GM12878 (cell line): ENCODE measurements around the gene CYSRT1. TPM values are rescaled to one million over a fixed set of nuclear protein-coding genes. Genes with fewer than 3 reads are reported as not detected.
A peak's percentile ranks its signal among the peaks of the same experiment; 100 is the strongest.

Source experiments
- ASH2L ChIP-seq: fragments of 300-600, 200-600 bp; sonication (generic); IDR thresholded peaks from 2 replicates; pipeline ENCODE4 v1.6.1; 2017; ENCODE audit warnings: low read depth, mild to moderate bottlenecking, borderline replicate concordance
- CBFB ChIP-seq: IDR thresholded peaks from 2 replicates; pipeline ENCODE4 v1.6.1; 2016; ENCODE audit warnings: antibody characterized with exemption, low read depth
- CHD2 ChIP-seq: IDR thresholded peaks from 2 replicates; pipeline ENCODE4 v1.6.1; 2011; ENCODE audit warnings: low read depth, low read length, improper control_type of control experiment, borderline replicate concordance
- CREM ChIP-seq: IDR thresholded peaks from 2 replicates; pipeline ENCODE4 v1.6.1; 2014; ENCODE audit warnings: antibody characterized with exemption, low read depth
- DPF2 ChIP-seq: fragments of 450-650 bp; IDR thresholded peaks from 2 replicates; pipeline ENCODE4 v1.6.1; 2017; ENCODE audit warnings: mild to moderate bottlenecking
- E2F4 ChIP-seq: IDR thresholded peaks from 2 replicates; pipeline ENCODE4 v1.6.1; 2012; ENCODE audit warnings: low read depth, low read length, improper control_type of control experiment
- FOXM1 ChIP-seq: IDR thresholded peaks from 2 replicates; pipeline ENCODE4 v1.6.1; 2012; ENCODE audit warnings: low read depth, mild to moderate bottlenecking, inconsistent platforms, low read length, moderate library complexity
- HDAC2 ChIP-seq: fragments of 200-600 bp; sonication (generic); IDR thresholded peaks from 2 replicates; pipeline ENCODE4 v1.6.1; 2017
- HDAC6 ChIP-seq: fragments of 200-600 bp; sonication (generic); IDR thresholded peaks from one replicate; pipeline ENCODE4 v1.8.0; 2017; ENCODE audit warnings: antibody characterized with exemption; ENCODE audit not compliant: unreplicated experiment
- IRF4 ChIP-seq: IDR thresholded peaks from 2 replicates; pipeline ENCODE4 v1.6.1; 2011; ENCODE audit warnings: low read depth, low read length
- KAT2A ChIP-seq: conservative IDR thresholded peaks from 2 replicates; pipeline ENCODE4 v1.6.1; 2011; ENCODE audit warnings: low read depth, low read length; ENCODE audit not compliant: control insufficient read depth
- NBN ChIP-seq: fragments of 450-650 bp; IDR thresholded peaks from 2 replicates; pipeline ENCODE4 v1.6.1; 2016
- NFYA ChIP-seq: IDR thresholded peaks from 2 replicates; pipeline ENCODE4 v1.6.1; 2011; ENCODE audit warnings: low read depth, mild to moderate bottlenecking, low read length, improper control_type of control experiment, borderline replicate concordance
- NRF1 ChIP-seq: conservative IDR thresholded peaks from 2 replicates; pipeline ENCODE4 v1.6.1; 2011; ENCODE audit warnings: mild to moderate bottlenecking, low read depth, low read length, improper control_type of control experiment
- PAX5 ChIP-seq: IDR thresholded peaks from 2 replicates; pipeline ENCODE4 v1.6.1; 2011; ENCODE audit warnings: low read depth, low read length, borderline replicate concordance
- POLR2AphosphoS5 ChIP-seq: IDR thresholded peaks from 2 replicates; pipeline ENCODE4 v1.6.1; 2011; ENCODE audit warnings: mild to moderate bottlenecking, low read length, inconsistent platforms
- RELA ChIP-seq: fragments of 450-650 bp; IDR thresholded peaks from 2 replicates; pipeline ENCODE4 v1.8.0; 2014; ENCODE audit warnings: borderline replicate concordance; ENCODE audit not compliant: partially characterized antibody
- SIX5 ChIP-seq: IDR thresholded peaks from 2 replicates; pipeline ENCODE4 v1.6.1; 2011; ENCODE audit warnings: mild to moderate bottlenecking, low read depth, low read length, moderate library complexity; ENCODE audit not compliant: severe bottlenecking
- SPI1 ChIP-seq: IDR thresholded peaks from 2 replicates; pipeline ENCODE4 v1.6.1; 2011; ENCODE audit warnings: low read depth, mild to moderate bottlenecking, low read length, moderate library complexity, borderline replicate concordance; ENCODE audit not compliant: insufficient read depth
- TAF1 ChIP-seq: IDR thresholded peaks from 2 replicates; pipeline ENCODE4 v1.6.1; 2011; ENCODE audit warnings: mild to moderate bottlenecking, low read depth, low read length, borderline replicate concordance
- WRNIP1 ChIP-seq: IDR thresholded peaks from 2 replicates; pipeline ENCODE4 v1.6.1; 2011; ENCODE audit warnings: low read depth, low read length, improper control_type of control experiment, borderline replicate concordance
- ZNF384 ChIP-seq: IDR thresholded peaks from 2 replicates; pipeline ENCODE4 v1.6.1; 2012; ENCODE audit warnings: low read depth, mild to moderate bottlenecking, low read length, improper control_type of control experiment, borderline replicate concordance
- ZNF622 ChIP-seq: fragments of 450-650 bp; IDR thresholded peaks from 2 replicates; pipeline ENCODE4 v1.6.1; 2017; ENCODE audit warnings: mild to moderate bottlenecking, inconsistent platforms
- polyA plus RNA-seq, 11 experiments: library from polyadenylated mRNA; depleted of rRNA in 4 of 11; unstranded in 6 of 11; stranded (reverse) in 5 of 11; fragments of >200 nt; fragmentation: Nextera tagmentation in 4 of 11; fragmentation: Illumina TruSeq in 1 of 11; extraction: Ambion mirVana in 4 of 11; extraction: Trizol in 1 of 11; gene quantifications; 1 replicate in 1 of 11; 2 replicates in 10 of 11; pipeline versions ENCODE4 v1.2.1 to v1.2.3, GENCODE V29; 2011 to 2016; ENCODE audit warnings: inconsistent platforms in 2 of 11, missing spikeins in 2 of 11, low read depth in 1 of 11
- total RNA-seq, 4 experiments: library from RNA; depleted of rRNA in 3 of 4; stranded (reverse); fragments of >200 nt in 3 of 4; fragmentation: Illumina TruSeq in 1 of 4; extraction: Trizol in 1 of 4; gene quantifications; 2 replicates each; pipeline versions ENCODE4 v1.2.1 to v1.2.3, GENCODE V29; 2013 to 2021
- TF ChIP-seq, protein P1 (sequence below): fragments of 450-650 bp; IDR thresholded peaks from 2 replicates; pipeline ENCODE4 v1.6.1; 2014; ENCODE audit warnings: mild to moderate bottlenecking
- TF ChIP-seq, protein P2 (sequence below): fragments of 450-650 bp; IDR thresholded peaks from 2 replicates; pipeline ENCODE4 v1.6.1; 2016; ENCODE audit warnings: mild to moderate bottlenecking
- TF ChIP-seq, protein P3 (sequence below): fragments of 450-650 bp; IDR thresholded peaks from 2 replicates; pipeline ENCODE4 v1.6.1; 2017; ENCODE audit warnings: mild to moderate bottlenecking

Gene CYSRT1
- total and polyA plus RNA-seq, 10 of the 15 experiments (the other 5 are each of a cell fraction or from before 2014, with no cell fraction given), result 0.24 to 3.6 (median 0.97) TPM; not detected in 1

DNA sequence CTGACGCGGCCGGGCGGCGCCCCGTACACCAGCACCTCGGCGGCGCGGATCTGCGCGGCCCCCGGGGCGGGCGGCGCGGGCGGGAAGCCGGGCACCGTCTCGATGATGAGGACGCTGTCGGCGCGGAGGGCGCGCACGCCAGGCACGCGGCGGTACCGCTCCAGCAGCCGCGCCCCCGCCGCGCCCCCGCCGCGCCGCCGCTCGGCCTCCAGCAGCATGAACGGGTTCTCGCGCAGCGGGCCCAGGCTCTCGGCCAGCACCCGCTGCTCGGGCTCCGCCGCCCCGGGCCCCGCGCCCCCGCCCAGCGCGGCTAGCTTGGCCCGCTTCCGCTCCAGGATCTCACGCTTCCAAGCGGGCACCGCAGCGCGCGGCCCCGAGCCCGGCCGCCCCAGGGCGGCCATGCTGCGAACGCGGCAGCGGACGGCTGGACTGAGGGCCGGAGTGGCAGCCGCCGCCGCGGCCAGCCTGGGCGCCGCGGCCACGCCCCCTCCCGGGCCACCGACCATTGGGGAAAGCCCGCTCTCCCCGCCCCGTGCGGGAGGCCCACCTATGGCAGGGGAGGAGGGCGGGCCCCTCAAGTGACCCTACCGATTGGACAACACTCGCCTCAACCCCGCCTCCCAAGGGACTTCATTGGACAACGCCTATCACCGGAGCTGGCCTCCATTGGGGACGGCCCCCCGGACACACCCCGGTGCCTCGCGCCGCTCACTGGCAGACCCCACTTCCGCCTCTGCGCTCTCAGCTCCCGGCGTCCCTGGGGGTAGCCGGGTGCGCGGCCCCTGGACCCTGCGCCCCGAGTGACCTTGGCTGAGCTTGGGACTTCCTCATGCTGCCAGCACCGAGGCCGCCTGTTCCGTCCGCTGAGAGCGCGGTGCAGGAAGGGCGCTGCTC, 24.4 kb upstream of the CYSRT1 start, which contains the start of gene TPRN (continued):
- TF ChIP-seq NRF1 (peak; percentile 30; the same call in 1 of the 2 replicates), KAT2A (no peak), CHD2 (peak; percentile 95), RELA (peak; percentile 20), E2F4 (peak; percentile 14; the same call in 1 of the 2 replicates), SPI1 (peak; percentile 60; the same call in 1 of the 2 replicates), CBFB (peak; percentile 21; the same call in 1 of the 2 replicates), WRNIP1 (no peak), HDAC6 (no peak), ZNF622 (no peak), ZNF384 (no peak), NFYA (no peak), POLR2AphosphoS5 (peak; percentile 84; the same call in 1 of the 2 replicates), CREM (peak; percentile 40; the same call in 1 of the 2 replicates), TAF1 (peak; percentile 87), NBN (no peak), PAX5 (peak; percentile 92), DPF2 (peak; percentile 77), HDAC2 (no peak), ASH2L (no peak), FOXM1 (no peak), IRF4 (no peak), SIX5 (no peak)
- TF ChIP-seq, protein P1, sequence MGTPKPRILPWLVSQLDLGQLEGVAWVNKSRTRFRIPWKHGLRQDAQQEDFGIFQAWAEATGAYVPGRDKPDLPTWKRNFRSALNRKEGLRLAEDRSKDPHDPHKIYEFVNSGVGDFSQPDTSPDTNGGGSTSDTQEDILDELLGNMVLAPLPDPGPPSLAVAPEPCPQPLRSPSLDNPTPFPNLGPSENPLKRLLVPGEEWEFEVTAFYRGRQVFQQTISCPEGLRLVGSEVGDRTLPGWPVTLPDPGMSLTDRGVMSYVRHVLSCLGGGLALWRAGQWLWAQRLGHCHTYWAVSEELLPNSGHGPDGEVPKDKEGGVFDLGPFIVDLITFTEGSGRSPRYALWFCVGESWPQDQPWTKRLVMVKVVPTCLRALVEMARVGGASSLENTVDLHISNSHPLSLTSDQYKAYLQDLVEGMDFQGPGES, result peak; percentile 95
- TF ChIP-seq, protein P2, sequence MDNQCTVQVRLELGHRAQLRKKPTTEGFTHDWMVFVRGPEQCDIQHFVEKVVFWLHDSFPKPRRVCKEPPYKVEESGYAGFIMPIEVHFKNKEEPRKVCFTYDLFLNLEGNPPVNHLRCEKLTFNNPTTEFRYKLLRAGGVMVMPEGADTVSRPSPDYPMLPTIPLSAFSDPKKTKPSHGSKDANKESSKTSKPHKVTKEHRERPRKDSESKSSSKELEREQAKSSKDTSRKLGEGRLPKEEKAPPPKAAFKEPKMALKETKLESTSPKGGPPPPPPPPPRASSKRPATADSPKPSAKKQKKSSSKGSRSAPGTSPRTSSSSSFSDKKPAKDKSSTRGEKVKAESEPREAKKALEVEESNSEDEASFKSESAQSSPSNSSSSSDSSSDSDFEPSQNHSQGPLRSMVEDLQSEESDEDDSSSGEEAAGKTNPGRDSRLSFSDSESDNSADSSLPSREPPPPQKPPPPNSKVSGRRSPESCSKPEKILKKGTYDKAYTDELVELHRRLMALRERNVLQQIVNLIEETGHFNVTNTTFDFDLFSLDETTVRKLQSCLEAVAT, result no peak
- TF ChIP-seq, protein P3, sequence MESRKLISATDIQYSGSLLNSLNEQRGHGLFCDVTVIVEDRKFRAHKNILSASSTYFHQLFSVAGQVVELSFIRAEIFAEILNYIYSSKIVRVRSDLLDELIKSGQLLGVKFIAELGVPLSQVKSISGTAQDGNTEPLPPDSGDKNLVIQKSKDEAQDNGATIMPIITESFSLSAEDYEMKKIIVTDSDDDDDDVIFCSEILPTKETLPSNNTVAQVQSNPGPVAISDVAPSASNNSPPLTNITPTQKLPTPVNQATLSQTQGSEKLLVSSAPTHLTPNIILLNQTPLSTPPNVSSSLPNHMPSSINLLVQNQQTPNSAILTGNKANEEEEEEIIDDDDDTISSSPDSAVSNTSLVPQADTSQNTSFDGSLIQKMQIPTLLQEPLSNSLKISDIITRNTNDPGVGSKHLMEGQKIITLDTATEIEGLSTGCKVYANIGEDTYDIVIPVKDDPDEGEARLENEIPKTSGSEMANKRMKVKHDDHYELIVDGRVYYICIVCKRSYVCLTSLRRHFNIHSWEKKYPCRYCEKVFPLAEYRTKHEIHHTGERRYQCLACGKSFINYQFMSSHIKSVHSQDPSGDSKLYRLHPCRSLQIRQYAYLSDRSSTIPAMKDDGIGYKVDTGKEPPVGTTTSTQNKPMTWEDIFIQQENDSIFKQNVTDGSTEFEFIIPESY, result no peak
